AG20443 (cell line): Measurements from ENCODE around the gene UBE2D1.

Experiments
- DNase-seq: peaks from one replicate; pipeline ENCODE4 v3.0.0; 2012; ENCODE audit warnings: low spot score, mixed read lengths

The UBE2D1 gene

DNA sequence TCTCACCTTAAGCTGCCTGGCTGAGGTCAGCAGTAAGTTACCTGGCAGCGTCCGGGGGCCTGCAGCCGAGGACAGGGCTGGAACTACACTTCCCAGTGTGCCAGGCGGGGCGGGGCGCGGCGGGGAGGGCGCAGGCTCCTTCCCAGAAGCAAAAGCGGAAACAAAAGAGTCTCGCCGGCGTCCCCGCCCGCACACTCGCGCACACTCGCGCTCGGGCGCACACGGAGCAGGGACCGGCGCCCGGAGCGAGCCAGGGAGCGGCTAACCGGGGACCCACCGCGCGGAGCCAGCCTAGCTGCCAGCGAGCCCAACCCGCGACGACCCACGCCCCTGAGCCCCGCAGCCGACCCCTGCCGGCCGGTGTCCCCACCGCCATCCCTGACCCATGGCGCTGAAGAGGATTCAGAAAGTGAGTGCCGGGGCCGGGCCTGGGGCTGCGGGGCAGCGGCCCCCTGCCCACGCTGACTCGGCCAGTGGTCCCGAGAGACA lies at the start of gene UBE2D1:
UBE2D1 (plus strand) TSS at position 190 of the 489 bp plus-strand sequence; CDS start at position 386, 196 bp downstream.
- DNase-seq, result peak; percentile 94

DNA sequence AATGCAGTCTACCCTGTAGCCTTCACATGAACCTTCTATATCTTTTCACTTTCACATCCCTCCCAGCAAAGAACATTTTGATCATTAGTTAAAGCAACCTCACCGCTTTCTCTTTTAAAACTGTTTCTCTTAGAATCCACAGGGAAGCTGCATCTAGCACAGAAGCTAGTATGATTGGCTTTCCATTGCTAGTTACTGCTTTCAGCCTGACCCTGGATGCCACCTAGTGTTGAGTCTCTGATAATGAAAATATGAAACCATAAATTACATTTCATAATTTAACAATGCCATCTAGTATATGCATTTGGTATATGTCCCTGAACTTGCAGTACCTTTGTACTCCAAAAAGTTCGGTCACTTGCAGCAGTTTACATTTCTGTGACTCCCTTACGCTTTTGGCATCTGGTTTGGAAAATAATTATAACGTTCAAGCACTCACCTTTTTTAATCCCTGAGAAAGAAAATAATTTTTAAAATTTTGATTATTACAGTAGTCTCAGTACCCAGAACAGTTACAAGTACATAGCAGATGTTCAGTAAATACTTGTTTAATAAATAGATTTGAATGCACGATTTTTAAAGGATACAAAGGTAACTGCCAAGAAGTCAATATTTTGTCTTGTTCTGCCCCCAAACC lies 43.1 kb upstream of the UBE2D1 start:
- DNase-seq, result peak; percentile 57

DNA sequence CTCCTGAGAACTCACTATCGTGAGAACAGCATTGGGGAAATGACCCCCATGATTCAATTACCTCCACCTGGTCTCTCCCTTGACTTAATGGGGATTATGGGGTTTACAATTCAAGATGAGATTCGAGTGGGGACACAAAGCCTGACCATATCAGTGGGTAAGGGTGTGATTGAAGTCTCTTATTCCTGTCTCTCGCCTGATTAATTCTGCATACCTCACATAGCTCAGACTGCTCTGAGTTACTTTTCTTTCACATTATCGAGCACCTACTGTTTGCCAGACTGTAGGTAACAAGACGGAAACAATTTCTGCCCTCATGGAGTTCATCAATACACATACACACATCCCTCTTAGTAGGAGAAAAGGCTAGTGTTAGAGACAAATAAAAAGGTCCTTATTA lies 40.8 kb upstream of the UBE2D1 start:
- DNase-seq, result no peak

DNA sequence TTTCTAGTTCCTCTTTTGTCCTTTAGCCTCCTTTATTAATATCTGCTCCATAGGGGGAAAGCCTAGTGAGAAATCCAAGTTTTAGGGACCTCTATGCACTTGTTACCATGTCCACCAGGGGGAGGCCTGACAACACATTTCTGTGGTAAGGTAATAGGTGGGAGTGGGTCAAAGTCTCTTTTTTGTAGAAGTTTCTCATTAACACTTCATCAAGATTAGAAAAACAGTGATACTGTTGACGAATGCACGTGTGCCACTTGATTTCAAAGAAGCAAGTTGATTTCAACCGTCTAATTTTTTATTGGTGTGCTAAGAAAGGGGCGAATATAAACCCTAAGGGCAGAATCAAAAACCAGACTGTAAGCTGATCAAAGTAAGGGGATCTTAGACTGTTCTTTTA lies 35.2 kb upstream of the UBE2D1 start:
- peak; percentile 67 for DNase-seq

DNA sequence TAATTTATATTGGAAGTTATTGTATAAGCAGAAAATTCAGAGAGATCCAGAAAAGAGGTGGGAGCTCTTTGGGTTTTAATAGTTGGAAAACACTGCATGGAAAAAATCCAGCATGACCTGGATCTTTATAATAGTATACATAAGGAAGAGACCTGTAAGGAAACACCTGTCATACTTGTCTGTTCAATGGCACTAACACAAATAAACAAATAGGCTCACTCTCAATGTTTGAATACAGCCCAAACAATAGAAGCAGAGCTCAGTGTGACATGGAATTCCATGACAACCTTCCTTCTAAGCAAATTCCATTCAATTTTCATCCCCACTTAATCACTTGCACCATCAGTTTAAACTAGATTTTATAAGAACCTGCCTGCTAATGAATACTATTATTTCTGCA lies 34.1 kb upstream of the UBE2D1 start:
- DNase-seq, result no peak

DNA sequence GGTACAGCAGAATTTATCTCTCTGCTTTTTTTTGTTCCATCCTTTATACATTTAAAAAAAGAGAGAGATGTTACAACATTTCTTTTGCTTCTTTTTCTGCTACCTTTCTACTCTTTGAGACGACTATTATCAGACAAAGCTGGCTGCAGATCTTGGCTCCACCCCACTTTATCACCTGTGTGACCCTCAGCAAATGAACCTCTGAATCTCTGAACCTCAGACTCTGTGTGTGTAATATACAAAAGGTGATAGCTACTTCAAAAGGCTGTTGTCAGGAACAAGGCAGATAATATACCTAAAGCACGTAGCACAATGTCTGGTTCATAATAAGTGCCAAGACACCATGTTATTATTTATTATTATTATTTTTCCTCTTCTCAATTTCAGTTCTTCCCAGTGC lies 32.6 kb upstream of the UBE2D1 start:
- DNase-seq, result no peak

DNA sequence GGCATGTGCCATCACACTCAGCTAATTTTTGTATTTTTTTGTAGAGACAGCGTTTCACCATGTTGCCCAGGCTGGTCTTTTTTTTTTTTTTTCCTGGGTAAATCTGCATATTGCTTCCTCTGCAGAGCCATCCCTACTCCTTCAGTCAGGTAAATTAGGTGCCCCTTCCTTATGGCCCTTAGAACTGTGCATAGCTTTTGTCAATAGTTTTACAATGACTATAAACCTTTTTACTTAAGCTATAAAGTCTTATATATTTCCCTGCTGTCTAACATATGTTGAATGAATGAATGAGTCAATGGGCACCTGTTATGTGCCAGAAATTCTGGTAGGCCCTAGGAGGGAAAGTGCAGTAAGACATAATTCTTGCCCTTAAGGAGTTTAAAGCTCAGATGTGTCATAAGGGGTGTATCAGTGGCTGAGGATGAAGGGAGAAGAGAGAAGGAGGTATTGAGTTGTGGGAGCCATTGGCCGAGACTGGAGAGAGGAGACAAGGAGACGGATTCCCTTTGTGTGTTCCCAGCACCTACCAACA lies 30.6 kb upstream of the UBE2D1 start:
- DNase-seq, result no peak

DNA sequence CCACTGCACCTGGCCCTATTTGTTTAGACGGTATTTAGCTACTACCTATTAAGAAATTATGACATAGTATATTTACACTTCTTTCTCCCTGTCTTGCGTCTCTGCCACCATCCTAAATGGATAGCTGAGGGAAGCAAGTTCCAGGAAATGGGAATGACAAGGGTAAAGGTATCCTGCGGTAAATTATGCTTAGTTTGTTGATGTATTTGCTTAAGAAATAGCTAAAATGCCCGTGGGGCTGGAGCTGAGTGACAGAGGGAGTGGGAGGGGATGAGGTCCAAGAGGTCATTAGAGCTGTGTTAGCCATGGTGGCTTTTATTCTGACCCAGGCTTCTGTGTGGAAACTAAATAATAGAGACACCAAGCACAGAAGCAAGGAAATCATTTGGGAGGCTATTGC lies 29.0 kb upstream of the UBE2D1 start:
- no peak for DNase-seq

DNA sequence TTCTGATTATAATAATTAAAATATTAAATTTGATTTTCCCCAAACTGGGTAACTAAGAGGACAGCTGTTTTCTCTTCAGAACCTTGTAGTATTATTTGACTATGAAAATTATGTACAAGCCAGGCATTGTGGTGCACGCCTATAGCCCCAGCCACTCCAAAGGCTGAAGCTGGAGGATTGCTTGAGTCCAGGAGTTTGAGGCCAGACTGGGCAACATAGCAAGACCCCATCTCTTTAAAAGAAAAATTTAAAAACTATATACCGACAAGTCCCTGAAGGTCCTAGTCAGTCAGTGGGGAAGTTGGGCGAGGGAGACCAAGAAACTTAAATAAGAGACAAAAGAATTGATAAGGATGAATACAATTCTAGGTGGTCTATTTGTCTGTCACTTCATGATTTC lies 27.1 kb upstream of the UBE2D1 start:
- no peak for DNase-seq

DNA sequence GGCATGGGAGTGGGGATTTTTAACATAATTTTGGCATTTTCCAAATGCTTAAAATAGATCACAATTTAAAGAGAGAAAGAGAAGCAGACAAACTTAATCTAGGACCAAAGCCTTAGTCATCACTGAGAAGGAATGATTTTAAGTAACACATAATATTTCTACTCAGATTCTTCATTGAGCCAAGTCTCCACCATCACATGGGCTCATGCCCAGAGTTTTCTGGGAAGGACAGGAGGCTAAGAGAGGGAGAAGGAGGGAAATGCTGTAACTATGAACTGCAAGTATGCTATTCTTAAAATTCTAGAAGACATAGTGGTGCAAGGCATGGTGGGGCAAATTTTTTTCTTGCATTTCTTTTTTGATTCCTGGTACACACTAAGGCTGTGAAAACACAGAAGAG lies 23.8 kb upstream of the UBE2D1 start:
- no peak for DNase-seq

DNA sequence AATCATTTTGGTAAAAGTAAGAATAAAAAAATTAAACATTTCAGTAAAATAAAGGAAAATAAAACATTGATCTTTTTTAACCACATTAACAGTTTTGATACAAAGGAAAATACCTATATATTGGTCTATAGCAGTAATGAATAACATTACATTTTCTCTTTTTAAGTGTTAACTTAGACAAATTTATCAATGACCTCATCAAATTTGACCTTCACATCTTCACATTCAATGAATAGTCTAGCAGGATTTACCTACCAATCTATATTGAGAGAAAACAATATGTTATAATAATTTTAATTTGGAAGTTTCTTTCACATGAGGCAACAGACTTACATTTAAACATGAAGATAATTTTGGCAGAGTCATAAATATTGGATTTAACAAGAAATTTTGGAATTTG lies 17.9 kb upstream of the UBE2D1 start:
- no peak for DNase-seq

DNA sequence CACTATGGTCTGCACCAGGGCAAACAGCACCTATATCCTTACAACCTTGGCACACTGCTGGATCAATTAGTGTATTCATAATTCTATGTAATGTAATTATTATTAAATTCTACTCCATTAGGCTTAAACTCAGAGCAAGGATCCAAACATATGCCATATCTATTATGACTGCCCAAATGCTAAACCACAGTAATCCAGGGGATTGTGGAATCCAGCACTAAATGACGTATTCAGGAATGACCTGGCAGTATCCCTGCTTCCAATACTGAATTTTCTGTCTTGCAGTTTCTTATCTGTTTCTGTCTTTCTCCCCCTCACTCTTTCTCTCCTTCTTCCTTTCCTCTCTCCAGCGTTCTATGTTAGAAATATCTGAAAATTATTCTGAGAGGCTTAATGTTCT lies 16.5 kb upstream of the UBE2D1 start:
- no peak for DNase-seq

DNA sequence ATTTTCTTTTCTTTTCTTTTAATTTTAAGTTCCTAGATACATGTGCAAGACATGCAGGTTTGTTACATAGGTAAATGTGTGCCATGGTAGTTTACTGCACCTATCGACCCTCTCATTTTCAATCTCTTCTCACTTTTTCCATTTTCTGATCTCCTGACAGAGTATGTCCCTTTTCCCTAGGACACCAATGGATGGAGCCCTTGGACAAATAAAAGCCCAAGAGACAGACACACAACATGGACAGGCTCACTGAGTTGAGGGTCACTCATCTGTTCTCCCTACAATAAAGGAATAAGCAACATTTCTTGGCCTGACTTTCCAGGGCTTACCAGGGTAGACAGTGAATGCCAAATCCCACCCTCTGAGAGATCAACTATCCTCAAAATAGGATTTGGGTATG lies 15.2 kb upstream of the UBE2D1 start:
- DNase-seq, result no peak

DNA sequence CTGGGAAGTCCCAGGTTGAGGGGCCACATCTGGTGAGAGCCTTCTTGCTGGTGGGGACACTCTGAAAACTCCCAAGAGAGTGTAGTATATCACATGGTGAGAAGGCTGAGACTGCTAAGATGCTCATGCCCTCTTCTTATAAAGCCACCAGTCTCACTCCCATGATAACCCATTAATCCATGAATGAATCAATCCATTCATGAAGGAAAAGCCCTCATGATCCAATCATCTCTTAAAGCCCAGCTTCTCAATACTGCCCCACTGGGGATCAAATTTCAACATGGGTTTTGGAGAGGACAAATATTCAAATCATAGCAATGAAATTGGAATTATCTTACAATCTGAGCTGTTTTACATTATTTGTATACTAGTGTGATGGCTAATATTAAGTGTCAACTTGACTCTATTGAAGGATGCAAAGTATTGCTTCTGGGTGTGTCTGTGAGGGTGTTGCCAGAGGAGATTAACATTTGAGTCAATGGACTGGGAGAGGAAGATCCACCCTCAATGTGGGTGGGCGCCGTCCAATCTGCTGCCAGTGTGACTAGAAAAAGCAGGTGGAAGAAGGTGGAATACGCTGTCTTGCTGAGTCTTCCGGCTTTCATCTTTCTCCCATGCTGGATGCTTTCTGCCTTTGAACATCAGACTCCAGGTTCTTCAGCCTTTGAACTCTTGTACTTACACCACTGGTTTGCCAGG lies 14.3 kb upstream of the UBE2D1 start:
- DNase-seq, result no peak

DNA sequence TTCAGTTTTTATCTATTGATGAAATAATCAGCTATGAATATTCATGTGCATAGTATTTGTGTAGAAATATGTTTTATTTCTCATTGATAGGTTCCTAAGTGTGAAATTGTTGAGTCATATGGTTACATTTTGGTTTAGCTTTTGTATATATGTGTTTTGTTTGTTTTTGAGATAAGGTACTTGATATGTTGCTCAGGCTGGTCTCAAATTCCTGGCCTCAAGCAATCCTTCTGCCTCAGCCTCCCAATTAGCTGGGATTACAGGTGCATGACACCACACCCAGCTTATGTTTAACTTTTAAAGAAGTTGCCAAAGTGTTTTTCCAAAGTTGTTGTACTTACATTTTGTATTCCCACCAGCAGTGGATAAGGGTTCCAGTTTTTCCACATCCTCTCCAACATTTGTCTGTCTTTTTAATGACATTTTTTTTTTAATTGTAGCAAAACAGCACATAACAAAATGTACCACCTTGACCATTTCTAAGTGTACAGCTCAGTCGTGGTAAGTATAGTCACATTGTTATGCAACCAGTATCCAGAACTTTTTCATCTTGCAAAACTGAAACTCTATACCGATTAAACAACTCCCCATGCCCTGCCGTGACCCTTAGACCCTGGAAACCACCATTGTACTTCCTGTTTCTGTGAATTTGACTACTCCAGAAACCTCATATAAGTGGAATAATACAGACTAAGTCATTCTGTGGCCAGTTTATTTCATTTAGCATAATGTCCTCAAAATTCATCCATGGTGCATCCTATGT lies 12.6 kb upstream of the UBE2D1 start:
- no peak for DNase-seq

DNA sequence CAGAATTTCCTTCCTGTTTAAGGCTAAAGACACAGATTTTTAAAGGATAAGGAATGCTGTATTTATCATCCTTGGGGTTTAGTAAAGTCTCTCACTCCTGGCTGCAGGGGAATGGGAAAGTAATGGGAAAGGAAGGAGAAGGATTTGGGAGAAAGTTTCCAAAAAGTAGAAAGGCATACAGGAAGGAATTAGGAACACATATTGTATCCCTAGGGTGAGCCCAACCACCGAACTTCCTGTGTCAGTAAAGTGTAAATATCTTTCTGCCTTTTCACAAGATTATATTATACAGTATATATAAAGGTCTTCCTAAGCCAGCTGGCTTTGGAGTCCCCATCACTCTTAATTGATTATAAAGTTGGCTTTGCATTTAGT lies 12.0 kb upstream of the UBE2D1 start:
- no peak for DNase-seq

DNA sequence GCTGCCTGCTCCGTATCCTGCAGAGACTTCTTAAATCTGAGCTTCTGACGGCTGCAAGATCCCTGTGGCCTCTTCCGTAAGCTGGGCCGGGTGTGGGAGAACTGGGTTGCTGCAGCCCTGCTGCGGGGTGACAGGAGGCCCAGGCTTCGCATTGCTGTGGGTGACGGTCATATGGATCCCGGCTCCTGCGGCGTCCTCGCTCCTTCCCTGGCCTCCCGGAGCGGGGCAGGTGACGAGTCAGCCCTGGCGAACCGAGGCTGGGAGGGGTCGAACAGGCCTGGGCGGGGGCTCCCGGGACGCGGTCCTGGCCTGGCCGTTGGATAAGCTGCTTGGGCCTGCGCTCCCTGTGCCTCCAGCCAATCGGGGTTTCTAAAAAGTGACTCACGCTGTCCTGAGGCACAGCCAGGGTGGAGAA lies 7.8 kb upstream of the UBE2D1 start:
- DNase-seq, result peak; percentile 87

DNA sequence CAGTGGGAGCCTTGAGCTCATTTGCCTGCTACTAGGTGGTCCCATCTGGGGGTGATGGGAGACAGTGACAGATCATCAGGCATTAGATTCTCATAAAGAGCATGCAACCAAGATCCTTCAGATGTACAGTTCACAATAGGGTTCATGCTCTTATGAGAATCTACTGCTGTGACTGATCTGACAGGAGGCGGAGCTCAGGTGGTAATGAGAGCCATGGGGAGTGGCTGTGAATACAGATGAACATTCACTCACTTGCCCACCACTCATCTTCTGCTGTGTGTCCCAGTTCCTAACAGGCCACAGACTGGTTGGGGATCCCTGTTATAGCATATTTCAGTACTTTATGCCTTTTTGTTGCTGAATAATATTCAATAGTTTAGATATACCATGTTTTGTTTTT lies 6.6 kb upstream of the UBE2D1 start:
- DNase-seq, result no peak

DNA sequence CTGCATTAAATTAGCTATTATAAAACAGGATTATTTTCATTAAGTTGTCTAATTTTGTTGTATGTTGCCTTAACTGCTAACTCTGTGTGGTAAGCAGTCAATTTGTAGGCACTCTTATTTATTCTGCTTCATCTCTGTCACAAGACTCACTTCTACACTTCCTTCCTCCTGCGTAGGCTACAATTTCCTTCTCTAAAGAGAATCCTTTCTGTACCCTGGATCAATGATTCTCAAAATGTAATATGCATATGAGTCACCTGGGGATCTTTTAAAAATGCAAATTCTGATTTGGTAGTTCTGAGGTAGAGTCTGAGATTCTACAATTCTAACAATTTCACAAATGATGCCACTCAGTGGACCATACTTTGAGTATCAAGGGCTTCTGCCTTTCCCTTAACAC lies 4.4 kb upstream of the UBE2D1 start:
- DNase-seq, result no peak

DNA sequence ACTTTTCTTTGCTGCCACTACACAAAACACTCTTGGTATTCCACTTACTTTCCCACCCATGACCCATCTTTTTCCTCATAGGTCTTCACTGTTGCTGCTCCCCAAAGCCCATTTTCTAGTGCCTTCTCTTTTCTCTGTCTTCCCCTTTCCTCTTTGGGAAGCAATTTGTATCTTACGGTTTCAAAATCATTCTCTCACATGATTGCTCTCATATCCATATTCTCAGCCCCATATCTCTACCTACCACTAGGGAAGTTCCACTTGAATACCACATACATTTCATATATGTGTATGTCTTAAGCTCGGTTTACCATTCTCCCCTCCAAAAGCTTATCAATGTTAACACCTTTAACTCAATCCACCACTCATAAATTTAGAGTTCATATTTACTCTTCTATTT lies 3.2 kb upstream of the UBE2D1 start:
- no peak for DNase-seq

DNA sequence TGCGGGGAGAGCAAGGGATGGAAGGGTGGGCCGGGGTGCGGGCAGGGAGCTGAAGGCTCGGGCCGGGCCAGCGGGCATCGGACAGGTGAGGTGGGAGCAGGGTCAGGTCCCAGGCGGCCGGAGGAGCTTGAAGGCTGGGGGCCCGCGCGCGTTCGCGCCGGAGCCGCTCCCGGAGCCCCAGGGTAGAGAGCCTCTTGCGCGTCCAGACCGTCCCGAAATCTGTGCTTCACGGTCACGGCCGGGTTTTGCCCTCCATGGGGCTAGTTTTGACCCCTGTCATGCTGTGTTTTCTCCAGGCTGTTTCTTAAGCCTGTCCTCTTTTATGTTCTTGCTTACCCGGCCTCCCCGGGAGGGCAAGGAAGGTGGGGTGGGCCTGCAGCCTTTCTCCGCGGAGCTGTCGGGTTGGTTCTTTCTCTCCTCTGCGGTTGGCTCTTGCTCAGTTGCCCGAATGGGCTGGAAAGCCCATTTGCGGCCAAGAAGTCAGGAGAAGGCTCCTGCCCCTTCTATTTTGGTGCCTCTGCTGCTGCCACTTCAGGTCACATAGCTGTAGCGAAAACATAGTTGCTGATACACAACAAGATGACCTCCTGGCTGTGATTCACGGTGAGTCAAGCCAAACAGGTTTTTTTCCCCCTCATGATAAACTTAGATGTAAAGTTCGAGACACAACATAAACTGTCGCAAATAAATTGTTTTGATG lies 650 bp downstream of the UBE2D1 start:
- DNase-seq, result peak; percentile 48

DNA sequence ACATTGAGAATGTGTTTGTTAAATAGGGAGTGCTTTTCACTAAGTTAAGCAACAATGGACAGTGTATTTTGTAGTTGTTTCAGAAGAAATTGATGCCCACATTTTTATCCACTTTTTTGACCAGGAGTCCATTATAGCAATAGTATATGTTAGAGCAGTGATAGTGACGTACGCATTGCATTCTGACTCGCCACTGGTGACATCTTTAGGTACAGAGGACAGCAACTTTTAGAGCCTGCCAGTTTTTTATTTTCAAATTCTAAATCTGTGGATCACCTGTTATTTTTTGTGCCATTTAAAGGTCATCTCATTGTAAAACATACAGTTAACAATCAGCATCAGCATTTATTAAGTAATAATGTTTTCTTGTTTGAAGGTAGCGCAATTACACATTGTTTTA lies 1.4 kb downstream of the UBE2D1 start:
- no peak for DNase-seq
